ENCODE measurements around the gene AMBN. TPM values are rescaled to one million over a fixed set of nuclear protein-coding genes. Genes with fewer than 3 reads are reported as not detected.

The AMBN gene
- total and polyA plus RNA-seq, 2 experiments from 2014 or later: not detected

DNA sequence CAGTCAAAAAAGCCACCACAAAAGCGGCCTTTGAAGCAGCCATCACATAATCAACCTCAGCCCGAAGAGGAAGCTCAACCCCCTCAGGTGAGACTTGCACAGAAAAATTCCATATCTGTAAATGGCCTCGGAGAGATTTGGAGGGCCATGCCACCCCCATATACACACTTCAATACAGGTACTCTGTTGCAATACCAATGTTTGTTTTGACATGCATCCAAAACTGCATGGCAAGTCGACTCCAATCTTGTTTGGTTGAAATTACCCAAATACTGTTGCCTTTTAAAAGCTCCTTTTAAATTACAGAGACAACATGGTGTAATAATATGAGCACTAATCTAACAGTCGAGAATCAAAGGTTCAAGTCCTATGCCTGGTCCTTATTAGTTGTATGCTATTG, 42.4 kb downstream of the AMBN start:
- Histone ChIP-seq H3K4me1 (ENCODE audit: insufficient read depth) (no peaks in the 10 kb centered on the region), H3K27ac (ENCODE audit: low read depth) (no peak overlapping the region), H3K27me3 (ENCODE audit: insufficient read depth) (no peaks in the 10 kb centered on the region), H4K20me1 (replicated peaks; ENCODE audit: insufficient read depth) (no peaks in the 10 kb centered on the region), H2AFZ (no peak overlapping the region), H3K36me3 (ENCODE audit: insufficient read depth) (no peaks in the 10 kb centered on the region), H3K4me3 (no peak overlapping the region), H3K9me2 (ENCODE audit: insufficient read depth) (no peaks in the 10 kb centered on the region), H3F3A (replicated peaks; ENCODE audit: low read depth) (no peaks in the 10 kb centered on the region), H3K4me2 (no peak overlapping the region), H3K79me2 (replicated peaks; ENCODE audit: insufficient read depth) (no peaks in the 10 kb centered on the region)
- Mint-ChIP-seq H3K27me3 (ENCODE audit: insufficient read depth, low read depth, poor library complexity) (peaks cover 3% of the 10 kb centered on the region), H3K9me3 (no peaks in the 10 kb centered on the region), H3K4me3 (no peak overlapping the region), H3K27ac (no peak overlapping the region), H3K36me3 (ENCODE audit: low read depth) (no peaks in the 10 kb centered on the region), H3K4me1 (no peaks in the 10 kb centered on the region)
- ATAC-seq: no peak
- no peak for DNase-seq (ENCODE audit: low spot score)
- TF ChIP-seq EZH2phosphoT487 (IDR thresholded peaks at IDR 0.05; ENCODE audit: unreplicated experiment) (no peak), NANOG (IDR thresholded peaks at IDR 0.05; ENCODE audit: borderline replicate concordance) (no peak)
- TF ChIP-seq, protein P1, sequence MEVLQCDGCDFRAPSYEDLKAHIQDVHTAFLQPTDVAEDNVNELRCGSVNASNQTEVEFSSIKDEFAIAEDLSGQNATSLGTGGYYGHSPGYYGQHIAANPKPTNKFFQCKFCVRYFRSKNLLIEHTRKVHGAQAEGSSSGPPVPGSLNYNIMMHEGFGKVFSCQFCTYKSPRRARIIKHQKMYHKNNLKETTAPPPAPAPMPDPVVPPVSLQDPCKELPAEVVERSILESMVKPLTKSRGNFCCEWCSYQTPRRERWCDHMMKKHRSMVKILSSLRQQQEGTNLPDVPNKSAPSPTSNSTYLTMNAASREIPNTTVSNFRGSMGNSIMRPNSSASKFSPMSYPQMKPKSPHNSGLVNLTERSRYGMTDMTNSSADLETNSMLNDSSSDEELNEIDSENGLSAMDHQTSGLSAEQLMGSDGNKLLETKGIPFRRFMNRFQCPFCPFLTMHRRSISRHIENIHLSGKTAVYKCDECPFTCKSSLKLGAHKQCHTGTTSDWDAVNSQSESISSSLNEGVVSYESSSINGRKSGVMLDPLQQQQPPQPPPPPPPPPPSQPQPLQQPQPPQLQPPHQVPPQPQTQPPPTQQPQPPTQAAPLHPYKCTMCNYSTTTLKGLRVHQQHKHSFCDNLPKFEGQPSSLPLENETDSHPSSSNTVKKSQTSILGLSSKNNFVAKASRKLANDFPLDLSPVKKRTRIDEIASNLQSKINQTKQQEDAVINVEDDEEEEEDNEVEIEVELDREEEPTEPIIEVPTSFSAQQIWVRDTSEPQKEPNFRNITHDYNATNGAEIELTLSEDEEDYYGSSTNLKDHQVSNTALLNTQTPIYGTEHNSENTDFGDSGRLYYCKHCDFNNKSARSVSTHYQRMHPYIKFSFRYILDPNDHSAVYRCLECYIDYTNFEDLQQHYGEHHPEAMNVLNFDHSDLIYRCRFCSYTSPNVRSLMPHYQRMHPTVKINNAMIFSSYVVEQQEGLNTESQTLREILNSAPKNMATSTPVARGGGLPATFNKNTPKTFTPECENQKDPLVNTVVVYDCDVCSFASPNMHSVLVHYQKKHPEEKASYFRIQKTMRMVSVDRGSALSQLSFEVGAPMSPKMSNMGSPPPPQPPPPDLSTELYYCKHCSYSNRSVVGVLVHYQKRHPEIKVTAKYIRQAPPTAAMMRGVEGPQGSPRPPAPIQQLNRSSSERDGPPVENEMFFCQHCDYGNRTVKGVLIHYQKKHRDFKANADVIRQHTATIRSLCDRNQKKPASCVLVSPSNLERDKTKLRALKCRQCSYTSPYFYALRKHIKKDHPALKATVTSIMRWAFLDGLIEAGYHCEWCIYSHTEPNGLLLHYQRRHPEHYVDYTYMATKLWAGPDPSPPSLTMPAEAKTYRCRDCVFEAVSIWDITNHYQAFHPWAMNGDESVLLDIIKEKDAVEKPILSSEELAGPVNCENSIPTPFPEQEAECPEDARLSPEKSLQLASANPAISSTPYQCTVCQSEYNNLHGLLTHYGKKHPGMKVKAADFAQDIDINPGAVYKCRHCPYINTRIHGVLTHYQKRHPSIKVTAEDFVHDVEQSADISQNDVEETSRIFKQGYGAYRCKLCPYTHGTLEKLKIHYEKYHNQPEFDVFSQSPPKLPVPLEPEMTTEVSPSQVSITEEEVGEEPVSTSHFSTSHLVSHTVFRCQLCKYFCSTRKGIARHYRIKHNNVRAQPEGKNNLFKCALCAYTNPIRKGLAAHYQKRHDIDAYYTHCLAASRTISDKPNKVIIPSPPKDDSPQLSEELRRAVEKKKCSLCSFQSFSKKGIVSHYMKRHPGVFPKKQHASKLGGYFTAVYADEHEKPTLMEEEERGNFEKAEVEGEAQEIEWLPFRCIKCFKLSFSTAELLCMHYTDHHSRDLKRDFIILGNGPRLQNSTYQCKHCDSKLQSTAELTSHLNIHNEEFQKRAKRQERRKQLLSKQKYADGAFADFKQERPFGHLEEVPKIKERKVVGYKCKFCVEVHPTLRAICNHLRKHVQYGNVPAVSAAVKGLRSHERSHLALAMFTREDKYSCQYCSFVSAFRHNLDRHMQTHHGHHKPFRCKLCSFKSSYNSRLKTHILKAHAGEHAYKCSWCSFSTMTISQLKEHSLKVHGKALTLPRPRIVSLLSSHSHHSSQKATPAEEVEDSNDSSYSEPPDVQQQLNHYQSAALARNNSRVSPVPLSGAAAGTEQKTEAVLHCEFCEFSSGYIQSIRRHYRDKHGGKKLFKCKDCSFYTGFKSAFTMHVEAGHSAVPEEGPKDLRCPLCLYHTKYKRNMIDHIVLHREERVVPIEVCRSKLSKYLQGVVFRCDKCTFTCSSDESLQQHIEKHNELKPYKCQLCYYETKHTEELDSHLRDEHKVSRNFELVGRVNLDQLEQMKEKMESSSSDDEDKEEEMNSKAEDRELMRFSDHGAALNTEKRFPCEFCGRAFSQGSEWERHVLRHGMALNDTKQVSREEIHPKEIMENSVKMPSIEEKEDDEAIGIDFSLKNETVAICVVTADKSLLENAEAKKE (CRISPR knock-in tag; IDR thresholded peaks at IDR 0.05): no peak

- no peak overlapping the region for H3K27ac Mint-ChIP-seq
- Histone ChIP-seq H3K27ac (ENCODE audit: low read depth) (no peak overlapping the region), H4K20me1 (replicated peaks; ENCODE audit: insufficient read depth) (no peaks in the 10 kb centered on the region), H3K4me2 (no peak overlapping the region), H3K9me2 (ENCODE audit: insufficient read depth) (no peaks in the 10 kb centered on the region), H3K36me3 (ENCODE audit: insufficient read depth) (no peaks in the 10 kb centered on the region), H3K4me1 (ENCODE audit: insufficient read depth) (no peaks in the 10 kb centered on the region), H3K79me2 (replicated peaks; ENCODE audit: insufficient read depth) (no peaks in the 10 kb centered on the region), H3F3A (replicated peaks; ENCODE audit: low read depth) (no peaks in the 10 kb centered on the region), H3K4me3 (no peak overlapping the region), H3K27me3 (ENCODE audit: insufficient read depth) (no peaks in the 10 kb centered on the region), H2AFZ (0 out of 2 replicates have a peak overlapping the region, but pooled peaks have one; percentile 53)
- H3K9me3 Mint-ChIP-seq: no peaks in the 10 kb centered on the region
- H3K4me3 Mint-ChIP-seq: no peak overlapping the region
- ATAC-seq (no peak), DNase-seq (ENCODE audit: low spot score) (no peak)
- H3K4me1 Mint-ChIP-seq: no peaks in the 10 kb centered on the region
- H3K36me3 Mint-ChIP-seq (ENCODE audit: low read depth): no peaks in the 10 kb centered on the region
- H3K27me3 Mint-ChIP-seq (ENCODE audit: insufficient read depth, low read depth, poor library complexity): no peaks in the 10 kb centered on the region
- TF ChIP-seq, protein P2, sequence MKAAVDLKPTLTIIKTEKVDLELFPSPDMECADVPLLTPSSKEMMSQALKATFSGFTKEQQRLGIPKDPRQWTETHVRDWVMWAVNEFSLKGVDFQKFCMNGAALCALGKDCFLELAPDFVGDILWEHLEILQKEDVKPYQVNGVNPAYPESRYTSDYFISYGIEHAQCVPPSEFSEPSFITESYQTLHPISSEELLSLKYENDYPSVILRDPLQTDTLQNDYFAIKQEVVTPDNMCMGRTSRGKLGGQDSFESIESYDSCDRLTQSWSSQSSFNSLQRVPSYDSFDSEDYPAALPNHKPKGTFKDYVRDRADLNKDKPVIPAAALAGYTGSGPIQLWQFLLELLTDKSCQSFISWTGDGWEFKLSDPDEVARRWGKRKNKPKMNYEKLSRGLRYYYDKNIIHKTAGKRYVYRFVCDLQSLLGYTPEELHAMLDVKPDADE (IDR thresholded peaks at IDR 0.05): no peak
- TF ChIP-seq REST (IDR thresholded peaks at IDR 0.05; ENCODE audit: unreplicated experiment): no peak
- TF ChIP-seq JUNB (IDR thresholded peaks at IDR 0.05; ENCODE audit: unreplicated experiment): no peak
- no peak for TF ChIP-seq EZH2 (IDR thresholded peaks at IDR 0.05; ENCODE audit: low read depth, unreplicated experiment)
- TF ChIP-seq EZH2phosphoT487 (IDR thresholded peaks at IDR 0.05; ENCODE audit: unreplicated experiment): no peak
- TF ChIP-seq ZNF331 (CRISPR knock-in tag; IDR thresholded peaks at IDR 0.05; ENCODE audit: low read depth): no peak
- TF ChIP-seq NANOG (IDR thresholded peaks at IDR 0.05; ENCODE audit: borderline replicate concordance): no peak
- no peak for TF ChIP-seq POLR2AphosphoS5 (IDR thresholded peaks at IDR 0.05; ENCODE audit: low read depth)
These were observed 45.3 kb downstream of the AMBN start for GRCh38 chr4:70637239-70637913.
